Loucy (cell line): ENCODE data around the gene ZNF714.
A peak's percentile ranks its signal among the peaks of the same experiment; 100 is the strongest.

Source experiments
- H2AFZ ChIP-seq: fragments of 200-600 bp; sonication (generic); 2 replicates; pipeline ENCODE4 v1.6.0; 2016; ENCODE audit warnings: antibody characterized with exemption, mild to moderate bottlenecking, low read length, moderate library complexity
- H3F3A ChIP-seq: fragments of 200-600 bp; 2 replicates; pipeline ENCODE4 v1.6.0; 2016; ENCODE audit warnings: antibody characterized with exemption, low read depth, mild to moderate bottlenecking
- H3K27me3 ChIP-seq: fragments of 200-600 bp; sonication (generic); 2 replicates; pipeline ENCODE4 v1.6.1; 2014; ENCODE audit warnings: low read length, mild to moderate bottlenecking; ENCODE audit not compliant: insufficient read depth, poor library complexity, severe bottlenecking
- H3K36me3 ChIP-seq: fragments of 200-600 bp; sonication (generic); 2 replicates; pipeline ENCODE4 v1.6.1; 2016; ENCODE audit warnings: low read length; ENCODE audit not compliant: insufficient read depth
- H3K4me1 ChIP-seq: fragments of 200-600 bp; sonication (generic); 2 replicates; pipeline ENCODE4 v1.5.1; 2014; ENCODE audit warnings: low read length, mild to moderate bottlenecking; ENCODE audit not compliant: insufficient read depth, poor library complexity, severe bottlenecking
- H3K4me2 ChIP-seq: fragments of 200-600 bp; sonication (generic); 2 replicates; pipeline ENCODE4 v1.6.0; 2014; ENCODE audit warnings: antibody characterized with exemption, low read length, low read depth, mild to moderate bottlenecking; ENCODE audit not compliant: poor library complexity, severe bottlenecking
- H3K4me3 ChIP-seq: fragments of 200-600 bp; sonication (generic); 2 replicates; pipeline ENCODE4 v1.5.1; 2014; ENCODE audit warnings: low read length, mild to moderate bottlenecking, mixed read lengths; ENCODE audit not compliant: poor library complexity, severe bottlenecking
- H3K79me2 ChIP-seq: fragments of 200-600 bp; sonication (generic); 2 replicates; pipeline ENCODE4 v1.6.1; 2014; ENCODE audit warnings: low read length; ENCODE audit not compliant: insufficient read depth
- H3K9ac ChIP-seq: fragments of 200-600 bp; sonication (generic); 2 replicates; pipeline ENCODE4 v1.6.0; 2014; ENCODE audit warnings: mild to moderate bottlenecking, low read depth, low read length, moderate library complexity; ENCODE audit not compliant: poor library complexity, severe bottlenecking
- H3K9me2 ChIP-seq: fragments of 200-600 bp; sonication (generic); replicated peaks from 2 replicates; pipeline ENCODE4 v1.6.1; 2016; ENCODE audit warnings: low read depth, low read length, mixed read lengths
- H3K9me3 ChIP-seq: fragments of 200-600 bp; sonication (generic); 2 replicates; pipeline ENCODE4 v1.6.1; 2014; ENCODE audit warnings: mild to moderate bottlenecking, antibody characterized with exemption, low read length, low read depth; ENCODE audit not compliant: insufficient read depth
- H4K20me1 ChIP-seq: fragments of 200-600 bp; sonication (generic); 2 replicates; pipeline ENCODE4 v1.6.0; 2014; ENCODE audit warnings: antibody characterized with exemption, low read length, mild to moderate bottlenecking; ENCODE audit not compliant: insufficient read depth, poor library complexity, severe bottlenecking
- EZH2phosphoT487 ChIP-seq: fragments of 200-600 bp; IDR thresholded peaks from 2 replicates; pipeline ENCODE4 v1.6.1; 2018; ENCODE audit warnings: antibody characterized with exemption, mild to moderate bottlenecking, moderate library complexity, borderline replicate concordance
- TF ChIP-seq, protein P1 (sequence below): fragments of 200-600 bp; sonication (generic); conservative IDR thresholded peaks from 2 replicates; pipeline ENCODE4 v1.5.1; 2014; ENCODE audit warnings: mild to moderate bottlenecking, antibody characterized with exemption, low read length

Gene ZNF714

DNA sequence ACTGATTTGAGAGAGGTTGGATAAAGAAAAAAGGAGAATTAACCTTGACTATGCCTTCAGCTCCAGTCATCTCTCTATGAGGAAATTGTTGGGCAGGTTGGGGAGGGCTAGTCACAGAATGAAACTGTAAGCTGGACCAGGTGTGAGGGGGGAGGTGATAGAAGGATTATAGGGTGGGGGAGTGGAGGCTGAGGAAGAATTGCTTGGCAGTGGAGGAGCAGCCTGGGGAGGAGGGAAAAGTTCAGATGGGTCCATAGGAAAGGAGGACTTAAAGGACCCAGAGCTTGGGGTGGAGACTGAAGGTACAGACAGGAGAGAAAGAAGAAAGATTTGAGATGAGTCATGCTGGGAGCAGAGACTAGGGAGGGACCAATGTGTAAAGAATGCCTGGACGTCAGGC is 51.6 kb downstream of the ZNF714 start:
- Histone ChIP-seq H3K27me3 (no peaks in the 10 kb centered on the region), H3K9ac (no peak overlapping the region)
- TF ChIP-seq EZH2phosphoT487: no peak
- TF ChIP-seq, protein P1, sequence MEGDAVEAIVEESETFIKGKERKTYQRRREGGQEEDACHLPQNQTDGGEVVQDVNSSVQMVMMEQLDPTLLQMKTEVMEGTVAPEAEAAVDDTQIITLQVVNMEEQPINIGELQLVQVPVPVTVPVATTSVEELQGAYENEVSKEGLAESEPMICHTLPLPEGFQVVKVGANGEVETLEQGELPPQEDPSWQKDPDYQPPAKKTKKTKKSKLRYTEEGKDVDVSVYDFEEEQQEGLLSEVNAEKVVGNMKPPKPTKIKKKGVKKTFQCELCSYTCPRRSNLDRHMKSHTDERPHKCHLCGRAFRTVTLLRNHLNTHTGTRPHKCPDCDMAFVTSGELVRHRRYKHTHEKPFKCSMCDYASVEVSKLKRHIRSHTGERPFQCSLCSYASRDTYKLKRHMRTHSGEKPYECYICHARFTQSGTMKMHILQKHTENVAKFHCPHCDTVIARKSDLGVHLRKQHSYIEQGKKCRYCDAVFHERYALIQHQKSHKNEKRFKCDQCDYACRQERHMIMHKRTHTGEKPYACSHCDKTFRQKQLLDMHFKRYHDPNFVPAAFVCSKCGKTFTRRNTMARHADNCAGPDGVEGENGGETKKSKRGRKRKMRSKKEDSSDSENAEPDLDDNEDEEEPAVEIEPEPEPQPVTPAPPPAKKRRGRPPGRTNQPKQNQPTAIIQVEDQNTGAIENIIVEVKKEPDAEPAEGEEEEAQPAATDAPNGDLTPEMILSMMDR: no peak

DNA sequence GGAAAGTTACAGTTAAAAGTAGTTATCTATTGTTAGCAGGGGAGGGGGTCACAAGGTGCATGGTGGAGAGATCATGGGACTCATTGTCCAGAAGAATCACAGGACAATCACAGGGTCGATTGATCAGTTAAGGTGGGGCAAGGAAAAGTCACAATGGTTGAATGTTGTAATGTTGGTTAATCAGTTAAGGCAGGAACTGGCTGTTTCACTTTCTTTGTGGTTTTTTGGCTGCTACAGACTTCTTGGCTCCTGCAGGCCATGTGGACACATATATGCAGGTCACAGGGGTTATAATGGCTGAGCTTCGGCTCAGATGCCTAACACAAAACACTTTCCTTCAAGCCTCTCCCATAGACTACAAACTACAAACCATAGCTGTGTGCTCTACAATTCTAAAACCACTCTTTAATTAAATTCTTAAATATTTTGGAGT is 52.9 kb downstream of the ZNF714 start:
- TF ChIP-seq, protein P1: no peak
- no peak for TF ChIP-seq EZH2phosphoT487
- Histone ChIP-seq H3K4me3 (no peak overlapping the region), H3K27me3 (no peaks in the 10 kb centered on the region), H2AFZ (peak overlapping the region; percentile 72), H3K9me2 (no peaks in the 10 kb centered on the region), H3K4me1 (peaks cover 8% of the 10 kb centered on the region), H3K9ac (no peak overlapping the region), H3F3A (no peaks in the 10 kb centered on the region), H3K36me3 (no peaks in the 10 kb centered on the region), H3K79me2 (no peaks in the 10 kb centered on the region), H3K4me2 (no peak overlapping the region), H4K20me1 (no peaks in the 10 kb centered on the region), H3K9me3 (no peaks in the 10 kb centered on the region)

More for the DNA sequence above, 51.6 kb downstream of the ZNF714 start:
- no peak overlapping the region for H2AFZ ChIP-seq
- H3K9me2 ChIP-seq: no peaks in the 10 kb centered on the region
- no peaks in the 10 kb centered on the region for H3K9me3 ChIP-seq
- peaks cover 15% of the 10 kb centered on the region for H3K4me1 ChIP-seq
- no peaks in the 10 kb centered on the region for H3K36me3 ChIP-seq
- H3K4me3 ChIP-seq: no peak overlapping the region
- H4K20me1 ChIP-seq: no peaks in the 10 kb centered on the region
- H3K4me2 ChIP-seq: no peak overlapping the region
- H3F3A ChIP-seq: no peaks in the 10 kb centered on the region
- H3K79me2 ChIP-seq: no peaks in the 10 kb centered on the region

DNA sequence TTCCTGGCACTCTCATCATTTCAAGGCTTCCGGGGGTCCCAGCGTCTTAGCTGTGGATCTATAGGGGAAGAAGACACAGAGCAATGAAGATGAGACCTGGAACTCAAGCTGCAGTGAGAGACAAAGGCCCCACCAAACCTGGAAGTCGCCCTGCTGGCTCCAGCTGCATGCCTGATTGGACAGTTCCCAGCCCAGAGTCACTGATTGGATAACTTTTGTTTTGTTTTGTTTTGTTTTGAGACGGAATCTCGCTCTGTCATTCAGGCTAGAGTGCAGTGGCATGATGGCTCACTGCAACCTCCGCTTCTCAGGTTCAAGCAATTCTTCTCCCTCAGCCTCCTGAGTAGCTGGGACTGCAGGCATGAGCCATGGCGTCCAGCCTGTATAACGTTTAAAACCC is 53.4 kb downstream of the ZNF714 start:
- no peak overlapping the region for H3K4me2 ChIP-seq
- no peaks in the 10 kb centered on the region for H3K36me3 ChIP-seq
- no peaks in the 10 kb centered on the region for H3K79me2 ChIP-seq
- H3K9ac ChIP-seq: no peak overlapping the region
- H3K27me3 ChIP-seq: no peaks in the 10 kb centered on the region
- no peak for TF ChIP-seq EZH2phosphoT487
- TF ChIP-seq, protein P1: no peak
- peaks cover 8% of the 10 kb centered on the region for H3K4me1 ChIP-seq
- peak overlapping the region; percentile 72 for H2AFZ ChIP-seq
- no peaks in the 10 kb centered on the region for H3F3A ChIP-seq
- H4K20me1 ChIP-seq: no peaks in the 10 kb centered on the region
- no peaks in the 10 kb centered on the region for H3K9me2 ChIP-seq
- no peaks in the 10 kb centered on the region for H3K9me3 ChIP-seq
- H3K4me3 ChIP-seq: no peak overlapping the region
